Measurements from ENCODE around the gene HOXC10.

The HOXC10 gene

DNA sequence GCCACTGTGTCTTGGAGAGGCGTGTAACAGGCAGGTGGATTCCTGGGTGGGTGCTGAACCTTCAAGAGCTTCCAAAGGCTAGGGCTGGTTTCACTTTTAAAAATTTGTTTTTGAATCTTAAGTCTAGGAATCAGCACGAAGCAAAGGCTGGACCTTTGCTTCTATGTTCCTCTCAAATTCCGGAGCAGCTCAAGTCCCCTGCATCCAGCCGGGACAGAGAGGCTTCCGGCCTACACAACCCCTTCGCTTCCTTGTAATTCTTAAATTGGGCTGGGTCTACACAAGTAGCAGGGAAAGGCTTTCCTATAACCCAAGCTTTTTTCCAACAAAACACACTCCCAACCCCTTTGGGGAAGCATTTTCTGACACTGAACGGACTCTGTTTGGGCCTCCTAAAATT, 21.9 kb upstream of the HOXC10 start:
- no peaks in the 10 kb centered on the region for H3K9me3 Mint-ChIP-seq

DNA sequence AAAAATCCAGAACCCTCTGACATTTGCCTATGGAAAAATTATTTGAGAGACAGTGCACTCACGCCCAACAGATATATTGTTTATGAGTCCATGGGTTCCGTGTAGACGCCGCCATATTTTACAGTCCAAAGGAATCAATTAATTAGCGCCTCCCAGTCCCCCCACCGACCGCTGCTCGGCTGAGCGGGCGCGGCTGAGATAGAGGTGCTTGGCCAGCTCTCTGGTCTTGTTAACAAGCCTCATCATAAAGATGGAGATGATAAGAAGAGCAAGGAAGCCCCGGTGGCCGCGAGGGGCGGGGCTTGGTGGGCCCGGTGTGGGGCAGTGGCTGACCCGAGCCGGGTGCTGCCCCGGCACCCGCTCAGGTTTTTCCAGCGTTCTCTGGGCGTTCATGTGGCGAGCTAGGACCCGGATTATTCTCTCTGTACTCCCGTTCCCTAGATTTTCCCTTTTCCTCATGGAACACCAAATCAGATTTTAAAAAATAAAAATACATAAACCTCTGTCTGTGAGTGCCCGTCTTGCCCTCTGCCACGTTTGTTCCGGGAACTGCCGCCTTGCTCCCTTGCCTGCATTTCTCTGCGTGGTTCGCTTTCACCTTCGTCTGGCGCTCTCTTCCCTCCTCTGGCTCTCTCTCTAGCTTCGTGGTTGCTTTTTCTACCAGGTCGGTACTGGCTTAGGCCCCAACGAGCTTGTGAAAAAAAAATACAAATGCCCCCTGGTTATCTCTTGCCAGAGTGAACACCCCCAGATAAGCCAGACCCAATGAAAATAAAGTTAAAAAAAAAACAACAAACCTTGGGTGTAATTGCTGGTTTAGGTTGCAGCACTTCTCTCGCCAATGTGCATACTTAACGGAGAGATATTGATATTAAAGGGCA, 21.3 kb upstream of the HOXC10 start:
- TF ChIP-seq, protein P1, sequence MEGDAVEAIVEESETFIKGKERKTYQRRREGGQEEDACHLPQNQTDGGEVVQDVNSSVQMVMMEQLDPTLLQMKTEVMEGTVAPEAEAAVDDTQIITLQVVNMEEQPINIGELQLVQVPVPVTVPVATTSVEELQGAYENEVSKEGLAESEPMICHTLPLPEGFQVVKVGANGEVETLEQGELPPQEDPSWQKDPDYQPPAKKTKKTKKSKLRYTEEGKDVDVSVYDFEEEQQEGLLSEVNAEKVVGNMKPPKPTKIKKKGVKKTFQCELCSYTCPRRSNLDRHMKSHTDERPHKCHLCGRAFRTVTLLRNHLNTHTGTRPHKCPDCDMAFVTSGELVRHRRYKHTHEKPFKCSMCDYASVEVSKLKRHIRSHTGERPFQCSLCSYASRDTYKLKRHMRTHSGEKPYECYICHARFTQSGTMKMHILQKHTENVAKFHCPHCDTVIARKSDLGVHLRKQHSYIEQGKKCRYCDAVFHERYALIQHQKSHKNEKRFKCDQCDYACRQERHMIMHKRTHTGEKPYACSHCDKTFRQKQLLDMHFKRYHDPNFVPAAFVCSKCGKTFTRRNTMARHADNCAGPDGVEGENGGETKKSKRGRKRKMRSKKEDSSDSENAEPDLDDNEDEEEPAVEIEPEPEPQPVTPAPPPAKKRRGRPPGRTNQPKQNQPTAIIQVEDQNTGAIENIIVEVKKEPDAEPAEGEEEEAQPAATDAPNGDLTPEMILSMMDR (IDR thresholded peaks at IDR 0.05; ENCODE audit: unreplicated experiment in 3 of 3) = no peak
- no peaks in the 10 kb centered on the region for H3K36me3 Mint-ChIP-seq (ENCODE audit: low read depth)
- H3K4me1 Mint-ChIP-seq = peaks cover 25% of the 10 kb centered on the region
- peaks cover 100% of the 10 kb centered on the region for H3K27me3 Mint-ChIP-seq (ENCODE audit: low read depth)
- peak overlapping the region in 2 of 3 experiments; percentile 22 to 34 for H3K4me3 Mint-ChIP-seq
- no peak overlapping the region for H3K27ac Mint-ChIP-seq
- H3K9me3 Mint-ChIP-seq = no peaks in the 10 kb centered on the region

More for the DNA sequence above, 21.9 kb upstream of the HOXC10 start:
- no peaks in the 10 kb centered on the region for H3K36me3 Mint-ChIP-seq (ENCODE audit: low read depth)
- no peak overlapping the region for H3K4me3 Mint-ChIP-seq
- TF ChIP-seq, protein P1 (IDR thresholded peaks at IDR 0.05; ENCODE audit: unreplicated experiment in 3 of 3) = no peak
- peaks cover 100% of the 10 kb centered on the region for H3K27me3 Mint-ChIP-seq (ENCODE audit: low read depth)
- H3K27ac Mint-ChIP-seq = no peak overlapping the region
- H3K4me1 Mint-ChIP-seq = peaks cover 19% of the 10 kb centered on the region

DNA sequence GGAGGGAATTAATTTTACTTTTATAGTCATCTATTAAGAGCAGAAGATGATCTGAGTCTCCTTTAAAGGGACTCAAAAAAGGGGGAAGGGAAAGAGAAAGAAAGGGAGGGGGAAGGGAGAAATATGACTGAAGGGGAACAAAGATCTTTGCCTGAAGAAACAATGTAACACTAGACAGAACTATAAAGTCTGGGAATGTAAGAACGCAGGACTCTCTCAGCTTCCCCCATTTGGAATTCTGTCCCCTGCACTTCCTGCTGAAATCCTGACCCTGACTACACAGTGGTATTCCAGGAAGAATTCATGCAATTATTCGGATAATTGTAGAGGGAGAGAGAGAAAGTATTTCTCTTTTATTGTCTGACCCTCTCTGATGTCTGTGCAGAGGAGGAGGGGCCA, 20.6 kb upstream of the HOXC10 start:
- Mint-ChIP-seq H3K36me3 (ENCODE audit: low read depth) (no peaks in the 10 kb centered on the region), H3K4me1 (peaks cover 25% of the 10 kb centered on the region), H3K9me3 (no peaks in the 10 kb centered on the region), H3K27ac (peak overlapping the region in 2 of 3 experiments; percentile 36 to 73), H3K27me3 (ENCODE audit: low read depth) (peaks cover 100% of the 10 kb centered on the region), H3K4me3 (peak overlapping the region in 2 of 3 experiments; percentile 15 to 57)
- TF ChIP-seq, protein P1 (IDR thresholded peaks at IDR 0.05; ENCODE audit: unreplicated experiment in 3 of 3) = no peak

DNA sequence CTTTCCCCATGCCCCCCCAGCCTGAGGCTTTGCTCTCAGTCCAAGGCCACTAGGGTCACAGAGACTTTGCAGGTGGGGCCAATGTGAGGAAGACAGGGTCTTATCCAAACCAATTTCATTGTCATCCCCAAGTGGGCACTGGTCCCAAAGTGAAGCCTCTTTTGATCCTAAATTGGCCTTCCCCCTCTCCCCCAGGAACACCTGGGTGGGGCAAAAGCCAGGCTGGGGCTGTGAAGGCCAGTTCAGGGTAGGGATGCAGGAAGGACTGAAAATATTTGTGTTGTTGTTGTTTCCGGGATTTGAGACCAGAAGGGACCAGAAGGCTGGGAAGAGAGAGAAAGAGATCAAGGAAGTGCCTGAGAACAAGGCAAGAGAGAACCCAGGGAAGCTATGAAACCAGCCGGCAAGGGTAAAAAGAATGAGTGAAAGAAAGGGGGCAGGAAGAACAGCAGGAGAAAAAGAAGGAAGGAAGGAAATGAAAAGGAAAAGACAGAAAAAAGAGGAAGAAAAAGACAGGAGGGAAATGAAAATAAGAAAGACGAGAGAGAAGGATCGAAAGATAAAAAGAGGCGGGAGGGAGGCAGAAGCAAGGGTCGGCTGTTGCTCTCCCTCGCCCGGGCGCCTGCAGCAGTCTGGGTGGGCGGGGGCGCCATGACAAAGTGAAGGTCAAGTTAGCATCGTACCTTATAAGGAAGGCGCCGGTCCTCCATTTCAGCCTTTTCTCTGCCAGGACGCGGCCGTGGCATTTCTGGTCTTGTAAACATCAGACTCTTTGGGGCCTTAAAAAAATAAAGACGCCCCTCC, 19.5 kb upstream of the HOXC10 start:
- H3K4me3 Mint-ChIP-seq = peak overlapping the region; percentile 14 to 77 (median 73)
- H3K27me3 Mint-ChIP-seq (ENCODE audit: low read depth) = peaks cover 100% of the 10 kb centered on the region
- TF ChIP-seq, protein P1 (IDR thresholded peaks at IDR 0.05; ENCODE audit: unreplicated experiment in 3 of 3) = no peak
- no peaks in the 10 kb centered on the region for H3K36me3 Mint-ChIP-seq (ENCODE audit: low read depth)
- peak overlapping the region in 1 of 3 experiments; percentile 68 for H3K27ac Mint-ChIP-seq
- H3K9me3 Mint-ChIP-seq = no peaks in the 10 kb centered on the region
- peaks cover 25% of the 10 kb centered on the region for H3K4me1 Mint-ChIP-seq

DNA sequence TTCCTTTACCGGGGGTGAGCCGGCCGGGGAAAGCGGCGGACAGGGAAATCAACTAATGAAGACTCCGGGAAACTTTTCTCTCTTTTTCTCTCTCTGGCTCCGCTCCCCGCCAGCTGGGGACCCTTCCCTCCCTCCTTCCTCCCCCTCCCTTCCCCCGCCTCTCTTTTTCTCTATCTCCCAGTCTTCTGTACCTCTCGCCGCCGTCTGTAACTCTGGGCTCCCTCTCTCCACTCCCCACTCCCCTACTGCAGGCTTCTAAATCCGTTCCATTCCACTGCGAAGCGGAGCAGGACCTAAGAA, 18.9 kb upstream of the HOXC10 start:
- Mint-ChIP-seq H3K36me3 (ENCODE audit: low read depth) (no peaks in the 10 kb centered on the region), H3K27me3 (ENCODE audit: low read depth) (peaks cover 100% of the 10 kb centered on the region), H3K4me1 (peaks cover 25% of the 10 kb centered on the region), H3K4me3 (peak overlapping the region; percentile 12 to 77 (median 73)), H3K27ac (peak overlapping the region in 1 of 3 experiments; percentile 68), H3K9me3 (no peaks in the 10 kb centered on the region)
- TF ChIP-seq, protein P1 (IDR thresholded peaks at IDR 0.05; ENCODE audit: unreplicated experiment in 3 of 3) = no peak

Measured in nephron (organoid).